HL-60 (cell line): ENCODE data around the gene PAPPA2.

ENCODE experiments used
- CTCF ChIP-seq: IDR thresholded peaks from one replicate; pipeline ENCODE4 v1.5.1; 2011; ENCODE audit warnings: low read length, control low read depth, inconsistent platforms; ENCODE audit not compliant: insufficient read depth
- POLR2AphosphoS5 ChIP-seq: IDR thresholded peaks from 2 replicates; pipeline ENCODE4 v1.6.1; 2012; ENCODE audit warnings: low read depth
- REST ChIP-seq: IDR thresholded peaks from 2 replicates; pipeline ENCODE4 v1.6.1; 2012; ENCODE audit warnings: low read depth; ENCODE audit not compliant: insufficient replicate concordance
- SPI1 ChIP-seq: IDR thresholded peaks from 2 replicates; pipeline ENCODE4 v1.6.1; 2012; ENCODE audit warnings: low read depth, mild to moderate bottlenecking, borderline replicate concordance

GRCh38 chr1:176515310-176515709 is 52.3 kb downstream of the PAPPA2 start:
- TF ChIP-seq CTCF (no peak), SPI1 (no peak), REST (no peak), POLR2AphosphoS5 (no peak)
